ENCODE measurements around the gene ATXN1.

DNA sequence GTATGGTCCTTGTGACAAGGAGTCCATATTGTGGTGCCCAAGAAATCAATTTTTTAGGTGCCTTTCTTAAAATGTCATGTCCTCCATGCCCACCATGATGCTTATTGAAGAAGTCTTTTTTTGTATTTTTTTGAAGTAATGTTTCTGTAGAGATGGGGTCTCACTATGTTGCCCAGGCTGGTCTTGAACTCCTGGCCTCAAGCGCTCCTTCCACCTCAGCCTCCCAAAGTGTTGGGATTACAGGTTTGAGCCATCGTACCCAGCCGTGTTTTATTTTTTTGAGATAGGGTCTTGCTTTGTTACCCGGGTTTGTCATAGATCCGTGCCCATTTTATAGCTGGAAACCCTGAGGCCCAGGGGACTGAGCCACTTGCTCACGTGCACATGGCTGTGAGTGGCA, 238.3 kb downstream of the ATXN1 start:
- TF ChIP-seq, protein P1, sequence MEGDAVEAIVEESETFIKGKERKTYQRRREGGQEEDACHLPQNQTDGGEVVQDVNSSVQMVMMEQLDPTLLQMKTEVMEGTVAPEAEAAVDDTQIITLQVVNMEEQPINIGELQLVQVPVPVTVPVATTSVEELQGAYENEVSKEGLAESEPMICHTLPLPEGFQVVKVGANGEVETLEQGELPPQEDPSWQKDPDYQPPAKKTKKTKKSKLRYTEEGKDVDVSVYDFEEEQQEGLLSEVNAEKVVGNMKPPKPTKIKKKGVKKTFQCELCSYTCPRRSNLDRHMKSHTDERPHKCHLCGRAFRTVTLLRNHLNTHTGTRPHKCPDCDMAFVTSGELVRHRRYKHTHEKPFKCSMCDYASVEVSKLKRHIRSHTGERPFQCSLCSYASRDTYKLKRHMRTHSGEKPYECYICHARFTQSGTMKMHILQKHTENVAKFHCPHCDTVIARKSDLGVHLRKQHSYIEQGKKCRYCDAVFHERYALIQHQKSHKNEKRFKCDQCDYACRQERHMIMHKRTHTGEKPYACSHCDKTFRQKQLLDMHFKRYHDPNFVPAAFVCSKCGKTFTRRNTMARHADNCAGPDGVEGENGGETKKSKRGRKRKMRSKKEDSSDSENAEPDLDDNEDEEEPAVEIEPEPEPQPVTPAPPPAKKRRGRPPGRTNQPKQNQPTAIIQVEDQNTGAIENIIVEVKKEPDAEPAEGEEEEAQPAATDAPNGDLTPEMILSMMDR (conservative IDR thresholded peaks at IDR 0.05; ENCODE audit: low read length) = no peak
- TF ChIP-seq EZH2phosphoT487 (IDR thresholded peaks at IDR 0.05; ENCODE audit: borderline replicate concordance) = no peak

Data from Loucy (cell line).